Neural cell (in vitro differentiated cells): Measurements from ENCODE around the gene CERS1.

Experiments used
- EZH2 ChIP-seq: fragments of 200-600, 300-800 bp; shearing (Covaris generic), sonication (generic); IDR thresholded peaks from 2 replicates; pipeline ENCODE4 v1.6.1; 2014; ENCODE audit warnings: antibody characterized with exemption, low read length, borderline replicate concordance, mild to moderate bottlenecking; ENCODE audit not compliant: insufficient read depth, poor library complexity, severe bottlenecking
- TF ChIP-seq, protein P1 (sequence below): fragments of 450-650 bp; IDR thresholded peaks from 2 replicates; pipeline ENCODE4 v1.5.1; 2014; ENCODE audit warnings: antibody characterized with exemption, mild to moderate bottlenecking, moderate library complexity; ENCODE audit not compliant: poor library complexity, severe bottlenecking

DNA sequence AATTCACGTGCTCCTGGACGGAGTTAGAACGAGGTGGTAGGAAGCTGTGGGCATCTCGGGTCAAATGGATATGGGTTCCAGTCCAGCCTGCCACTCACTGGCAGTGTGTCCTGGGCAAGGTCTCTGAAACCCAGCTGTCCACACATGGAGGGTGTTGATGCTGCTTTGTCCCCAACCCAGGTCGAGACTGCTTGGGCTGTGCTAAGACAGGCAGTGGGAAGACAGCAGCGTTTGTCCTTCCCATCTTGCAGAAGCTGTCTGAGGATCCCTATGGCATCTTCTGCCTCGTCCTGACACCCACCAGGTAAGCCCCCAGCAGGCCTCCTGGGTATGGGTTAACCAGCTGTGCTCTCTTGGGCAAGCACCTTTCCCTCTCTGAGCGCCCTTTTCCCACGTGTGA is 24.4 kb upstream of the CERS1 start:
- TF ChIP-seq, protein P1, sequence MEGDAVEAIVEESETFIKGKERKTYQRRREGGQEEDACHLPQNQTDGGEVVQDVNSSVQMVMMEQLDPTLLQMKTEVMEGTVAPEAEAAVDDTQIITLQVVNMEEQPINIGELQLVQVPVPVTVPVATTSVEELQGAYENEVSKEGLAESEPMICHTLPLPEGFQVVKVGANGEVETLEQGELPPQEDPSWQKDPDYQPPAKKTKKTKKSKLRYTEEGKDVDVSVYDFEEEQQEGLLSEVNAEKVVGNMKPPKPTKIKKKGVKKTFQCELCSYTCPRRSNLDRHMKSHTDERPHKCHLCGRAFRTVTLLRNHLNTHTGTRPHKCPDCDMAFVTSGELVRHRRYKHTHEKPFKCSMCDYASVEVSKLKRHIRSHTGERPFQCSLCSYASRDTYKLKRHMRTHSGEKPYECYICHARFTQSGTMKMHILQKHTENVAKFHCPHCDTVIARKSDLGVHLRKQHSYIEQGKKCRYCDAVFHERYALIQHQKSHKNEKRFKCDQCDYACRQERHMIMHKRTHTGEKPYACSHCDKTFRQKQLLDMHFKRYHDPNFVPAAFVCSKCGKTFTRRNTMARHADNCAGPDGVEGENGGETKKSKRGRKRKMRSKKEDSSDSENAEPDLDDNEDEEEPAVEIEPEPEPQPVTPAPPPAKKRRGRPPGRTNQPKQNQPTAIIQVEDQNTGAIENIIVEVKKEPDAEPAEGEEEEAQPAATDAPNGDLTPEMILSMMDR, result no peak
- no peak for TF ChIP-seq EZH2
